HL-60/S4 treated with phorbol 12-myristate 13-acetate at 8.2 ng/mL for 4 days and 3 days (cell line): ENCODE data around the gene NFATC3.

ENCODE experiments used
- in situ Hi-C: fragments of 300-500 bp; cut with MboI; formaldehyde crosslinking; loops from 2 replicates; pipeline ENCODE4 v1.15.0; 2022; ENCODE audit warnings: low sequenced_read_pairs

Gene NFATC3

GRCh38 chr16:68183046-68183445 is 97.9 kb downstream of the NFATC3 start:
- in situ Hi-C loops: no loop called here

GRCh38 chr16:68186877-68187276 is 101.7 kb downstream of the NFATC3 start:
- in situ Hi-C loops: no loop called here

- in situ Hi-C loops: no loop called here
These were observed 102.3 kb downstream of the NFATC3 start for GRCh38 chr16:68187505-68187904.

- in situ Hi-C loops: no loop called here
These were observed 103.0 kb downstream of the NFATC3 start for GRCh38 chr16:68188170-68188569.

GRCh38 chr16:68190081-68190480 is 104.9 kb downstream of the NFATC3 start:
- in situ Hi-C loops: no loop called here

GRCh38 chr16:68190736-68191510 is 105.8 kb downstream of the NFATC3 start:
- in situ Hi-C loops: no loop called here

- in situ Hi-C loops: no loop called here
These were observed 109.1 kb downstream of the NFATC3 start for GRCh38 chr16:68194251-68194650.

- in situ Hi-C loops: no loop called here
These were observed 112.1 kb downstream of the NFATC3 start for GRCh38 chr16:68197250-68197649.

- in situ Hi-C loops: no loop called here
These were observed 115.1 kb downstream of the NFATC3 start for GRCh38 chr16:68200088-68200783.

- in situ Hi-C loops: no loop called here
These were observed 116.9 kb downstream of the NFATC3 start for GRCh38 chr16:68202091-68202519.

- in situ Hi-C loops: no loop called here
These were observed 121.1 kb downstream of the NFATC3 start for GRCh38 chr16:68206245-68206644.

GRCh38 chr16:68214726-68215125 is 129.6 kb downstream of the NFATC3 start:
- in situ Hi-C loops: no loop called here

GRCh38 chr16:68215302-68215701 is 130.1 kb downstream of the NFATC3 start:
- in situ Hi-C loops: no loop called here

GRCh38 chr16:68216240-68216639 is 131.1 kb downstream of the NFATC3 start:
- in situ Hi-C loops: no loop called here

- in situ Hi-C loops: no loop called here
These were observed 132.3 kb downstream of the NFATC3 start for GRCh38 chr16:68217506-68217905.

- in situ Hi-C loops: no loop called here
These were observed 134.7 kb downstream of the NFATC3 start for GRCh38 chr16:68219725-68220351.

GRCh38 chr16:68223072-68223471 is 137.9 kb downstream of the NFATC3 start:
- in situ Hi-C loops: no loop called here

GRCh38 chr16:68226116-68226515 is 140.9 kb downstream of the NFATC3 start:
- in situ Hi-C loops: no loop called here

GRCh38 chr16:68227183-68227793 is 142.1 kb downstream of the NFATC3 start:
- in situ Hi-C loops: no loop called here

GRCh38 chr16:68227850-68228553 is 142.8 kb downstream of the NFATC3 start:
- in situ Hi-C loops: no loop called here

GRCh38 chr16:68228652-68229051 is 143.5 kb downstream of the NFATC3 start:
- in situ Hi-C loops: no loop called here
